HFFc6 (cell line): ENCODE results near the gene PAQR4. TPM values are rescaled to one million over a fixed set of nuclear protein-coding genes. Genes with fewer than 3 reads are reported as not detected.
A peak's percentile ranks its signal among the peaks of the same experiment; 100 is the strongest.

Experiments
- DNase-seq: peaks from one replicate; pipeline ENCODE4 v3.0.0-alpha.2; 2018
- H3K27ac Mint-ChIP-seq: 2 replicates; pipeline ENCODE4 v1.8.0; 2020; ENCODE audit warnings: mild to moderate bottlenecking, mixed read lengths
- H3K27me3 Mint-ChIP-seq: 2 replicates; pipeline ENCODE4 v1.8.0; 2021; ENCODE audit warnings: mild to moderate bottlenecking, moderate library complexity, mixed read lengths; ENCODE audit not compliant: insufficient read depth
- H3K36me3 Mint-ChIP-seq: 2 replicates; pipeline ENCODE4 v1.8.0; 2021; ENCODE audit warnings: low read depth, mixed read lengths
- H3K4me1 Mint-ChIP-seq: 2 replicates; pipeline ENCODE4 v1.8.0; 2020; ENCODE audit warnings: low read depth, mixed read lengths
- H3K4me3 Mint-ChIP-seq: 2 replicates; pipeline ENCODE4 v1.8.0; 2020; ENCODE audit warnings: mild to moderate bottlenecking, moderate library complexity, mixed read lengths
- H3K9me3 Mint-ChIP-seq: 2 replicates; pipeline ENCODE4 v1.8.0; 2020; ENCODE audit warnings: mild to moderate bottlenecking, mixed read lengths
- CTCF ChIP-seq: fragments of 200-600 bp; sonication (generic); IDR thresholded peaks from 2 replicates; pipeline ENCODE4 v1.5.0; 2021; ENCODE audit warnings: antibody characterized with exemption, mild to moderate bottlenecking
- total RNA-seq, 6 experiments: library from RNA; stranded (reverse); fragmentation: NEBNext Ultra II Directional; extraction: Animal tissue kit (Norgen Biotek cat#: 25700); gene quantifications; 2 replicates in 1 of 6; 3 replicates in 5 of 6; pipeline ENCODE4 v1.2.3, GENCODE V29; 2021

The PAQR4 gene
- total RNA-seq, 6 experiments from 2014 or later = 5.7 to 16.5 (median 13.7) TPM

- Mint-ChIP-seq H3K27ac (no peak overlapping the region), H3K36me3 (no peaks in the 10 kb centered on the region), H3K27me3 (peaks cover 32% of the 10 kb centered on the region), H3K9me3 (no peaks in the 10 kb centered on the region), H3K4me3 (no peak overlapping the region), H3K4me1 (no peaks in the 10 kb centered on the region)
- no peak for DNase-seq
- no peak for TF ChIP-seq CTCF
Measured at GRCh38 chr16:2959206-2959605, 9.9 kb upstream of the PAQR4 start.

GRCh38 chr16:2960183-2961010 is 8.8 kb upstream of the PAQR4 start:
- 0 out of 2 replicates have a peak, but pooled peaks have one; percentile 5 for TF ChIP-seq CTCF
- Mint-ChIP-seq H3K27ac (no peak overlapping the region), H3K4me3 (no peak overlapping the region), H3K27me3 (peaks cover 34% of the 10 kb centered on the region), H3K4me1 (no peaks in the 10 kb centered on the region), H3K9me3 (no peaks in the 10 kb centered on the region), H3K36me3 (no peaks in the 10 kb centered on the region)
- no peak for DNase-seq

GRCh38 chr16:2962334-2963073 is 6.6 kb upstream of the PAQR4 start:
- no peak overlapping the region for H3K4me3 Mint-ChIP-seq

GRCh38 chr16:2963074-2963722 is 6.0 kb upstream of the PAQR4 start:
- Mint-ChIP-seq H3K9me3 (0 out of 2 replicates have a peak, but pooled peaks cover 3% of the 10 kb centered on the region), H3K27ac (no peak overlapping the region), H3K4me1 (no peaks in the 10 kb centered on the region), H3K4me3 (peak overlapping the region; percentile 32; the same call in 1 of the 2 replicates), H3K36me3 (no peaks in the 10 kb centered on the region), H3K27me3 (peaks cover 37% of the 10 kb centered on the region)
- DNase-seq = no peak
- TF ChIP-seq CTCF = no peak

More at GRCh38 chr16:2962334-2963073, 6.6 kb upstream of the PAQR4 start:
- no peaks in the 10 kb centered on the region for H3K36me3 Mint-ChIP-seq
- no peak for DNase-seq
- H3K4me1 Mint-ChIP-seq = no peaks in the 10 kb centered on the region
- peaks cover 34% of the 10 kb centered on the region for H3K27me3 Mint-ChIP-seq
- TF ChIP-seq CTCF = no peak
- no peak overlapping the region for H3K27ac Mint-ChIP-seq
- no peaks in the 10 kb centered on the region for H3K9me3 Mint-ChIP-seq

- Mint-ChIP-seq H3K4me3 (peak within 1 kb of the TSS; percentile 32; the same call in 1 of the 2 replicates), H3K36me3 (no peaks in the 10 kb centered on the region), H3K27me3 (peaks cover 39% of the 10 kb centered on the region), H3K9me3 (0 out of 2 replicates have a peak, but pooled peaks cover 6% of the 10 kb centered on the region), H3K27ac (no peak within 1 kb of the TSS), H3K4me1 (no peaks in the 10 kb centered on the region)
- TF ChIP-seq CTCF = no peak; the same call in 1 of the 2 replicates
- no peak for DNase-seq
Measured at GRCh38 chr16:2963723-2964474, 5.2 kb upstream of the PAQR4 start, which contains the start of gene KREMEN2. Gene KREMEN2, plus strand, starts transcription at chr16:2964275. Its CDS starts 246 bp downstream, at chr16:2964521.
